Activated T-cell treated with anti-CD3 and anti-CD28 coated beads, Interleukin-2, amount 50 U/mL, for 72 hours (primary cell): ENCODE results near the gene HUS1B. TPM values are rescaled to one million over a fixed set of nuclear protein-coding genes. Genes with fewer than 3 reads are reported as not detected.

Experiments used
- ATAC-seq, 2 donors: fragments of 150-1000 bp; cut with Tn5 transposase; replicated peaks in 1 of 2; 2 replicates each; pipeline ENCODE4 v1.10.0; 2021; ENCODE audit warnings: moderate library complexity in 2 of 2, mild to moderate bottlenecking in 1 of 2
- DNase-seq, 2 donors: peaks; one replicate each; pipeline ENCODE4 v3.0.0; 2021 to 2022; ENCODE audit warnings: mixed read lengths in 1 of 2
- H3K27ac Mint-ChIP-seq: one replicate; pipeline ENCODE4 v1.8.0; 2022; ENCODE audit warnings: mild to moderate bottlenecking, moderate library complexity, mixed read lengths
- H3K27me3 Mint-ChIP-seq: one replicate; pipeline ENCODE4 v1.8.0; 2022; ENCODE audit warnings: low read depth, mixed read lengths
- H3K36me3 Mint-ChIP-seq, 2 donors: one replicate each; pipeline ENCODE4 v1.8.0; 2022; ENCODE audit warnings: mixed read lengths in 2 of 2, mild to moderate bottlenecking in 1 of 2; ENCODE audit not compliant: insufficient read depth in 2 of 2
- H3K4me1 Mint-ChIP-seq: one replicate; pipeline ENCODE4 v1.8.0; 2022; ENCODE audit warnings: low read depth, mixed read lengths
- H3K4me3 Mint-ChIP-seq, 2 donors: one replicate each; pipeline ENCODE4 v1.8.0; 2022; ENCODE audit warnings: mild to moderate bottlenecking in 2 of 2, mixed read lengths in 2 of 2, moderate library complexity in 2 of 2
- H3K9me3 Mint-ChIP-seq, 2 donors: one replicate each; pipeline ENCODE4 v1.8.0; 2022; ENCODE audit warnings: mixed read lengths in 2 of 2
- total RNA-seq, 2 donors: library from RNA; stranded (reverse); gene quantifications; one replicate each; pipeline ENCODE4 v1.2.3, GENCODE V29; 2022

Gene HUS1B
- total RNA-seq, 2 donors from 2014 or later, result 0.79 to 0.89 TPM

DNA sequence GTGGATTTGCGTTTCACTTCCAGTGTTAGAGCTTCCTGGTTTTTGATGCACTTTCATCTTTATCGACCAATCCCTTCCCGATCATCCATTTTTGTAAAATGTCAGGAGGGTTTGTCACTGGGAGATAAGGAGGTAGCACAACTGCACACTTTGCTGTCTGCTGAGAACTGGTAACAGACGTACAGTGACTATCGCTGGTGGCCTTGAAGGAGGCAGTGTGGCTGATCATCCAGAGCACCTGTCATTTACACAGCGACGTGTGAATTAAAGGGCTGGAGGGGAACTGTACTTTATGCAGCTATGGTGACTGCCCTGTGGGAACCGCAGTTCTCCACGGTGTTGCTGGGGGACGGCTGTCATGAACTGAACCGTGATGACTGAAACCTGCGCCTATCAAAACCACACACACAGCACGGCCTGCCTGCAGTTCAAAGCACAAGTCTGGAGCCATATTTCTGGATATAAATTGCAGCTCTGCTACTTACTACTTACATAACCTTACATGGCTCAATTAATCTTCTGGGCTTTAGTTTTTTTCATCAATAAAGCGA is 50.0 kb downstream of the HUS1B start:
- Mint-ChIP-seq H3K4me3 (no peak overlapping the region), H3K36me3 (peaks cover 8 to 20% of the 10 kb centered on the region in 2 donors), H3K27me3 (no peaks in the 10 kb centered on the region), H3K27ac (no peak overlapping the region), H3K4me1 (peaks cover 10% of the 10 kb centered on the region), H3K9me3 (peaks cover 0 to 1% of the 10 kb centered on the region in 2 donors)
- DNase-seq (no peak), ATAC-seq (no peak)

Other genes starting within 250 kb of the HUS1B start
- gene EXOC2, start 36.0 kb upstream of the HUS1B start, total RNA-seq, result 10 to 100 TPM; 42.2 to 46.1 TPM